GM19463 (cell line): ENCODE results near the gene GUK1.

Experiments used
- ATAC-seq: cut with Tn5 transposase; IDR thresholded peaks from one replicate; pipeline ENCODE4 v1.9.1; 2021; ENCODE audit warnings: mild to moderate bottlenecking, moderate library complexity; ENCODE audit not compliant: unreplicated experiment

Gene GUK1

GRCh38 chr1:228148935-228149405 lies 8.9 kb downstream of the GUK1 start:
- no peak for ATAC-seq

- no peak for ATAC-seq
These were observed 9.5 kb downstream of the GUK1 start, which contains the start of gene GJC2 for GRCh38 chr1:228149406-228150119. GJC2 (plus strand) TSS chr1:228149930; CDS start chr1:228157759, 7,829 bp downstream.

- ATAC-seq, result no peak
These were observed 10.0 kb downstream of the GUK1 start for GRCh38 chr1:228150120-228150460.

- no peak for ATAC-seq
These were observed 10.5 kb downstream of the GUK1 start for GRCh38 chr1:228150461-228151179.

- no peak for ATAC-seq
These were observed 11.3 kb downstream of the GUK1 start for GRCh38 chr1:228151180-228151925.

DNA sequence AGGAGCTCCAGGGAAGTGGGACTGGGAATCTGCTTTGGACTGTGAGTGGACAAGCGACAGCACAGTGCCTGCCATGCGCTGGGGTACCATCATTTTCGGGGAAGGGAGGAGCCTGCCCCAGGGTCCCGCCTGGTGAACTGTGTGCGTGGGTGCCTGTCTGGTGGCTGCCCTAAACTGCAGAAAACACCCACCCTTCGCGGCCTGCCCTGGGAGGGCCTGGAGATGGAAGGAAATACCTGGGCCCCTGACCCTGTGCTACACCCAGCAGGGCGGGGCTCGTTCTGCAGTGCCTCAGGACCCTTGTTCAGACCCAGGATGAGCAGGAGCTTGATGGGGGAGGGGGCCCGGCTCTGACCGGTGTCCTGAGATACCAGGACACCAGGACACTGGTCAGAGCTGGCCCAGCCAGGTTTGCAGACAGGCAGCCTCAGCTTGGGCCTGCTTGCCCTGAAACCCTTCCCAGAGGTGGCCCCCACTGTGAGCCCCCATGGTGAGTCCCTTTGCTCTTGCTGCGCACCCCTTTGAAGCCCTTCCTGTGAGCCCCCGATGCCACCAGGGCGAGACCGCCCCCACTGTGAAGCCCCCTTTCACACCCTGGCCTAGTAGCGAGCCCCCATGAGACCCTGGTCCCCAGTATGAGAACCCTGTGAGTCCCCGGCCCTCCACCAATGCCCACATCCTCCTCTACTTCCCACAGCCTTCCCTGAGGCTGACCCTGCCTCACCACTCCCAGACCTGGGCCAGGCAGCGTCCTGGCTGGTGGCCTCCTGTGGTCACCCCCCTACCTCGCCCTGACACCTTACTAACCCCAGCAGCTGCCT lies 12.2 kb downstream of the GUK1 start:
- no peak for ATAC-seq

DNA sequence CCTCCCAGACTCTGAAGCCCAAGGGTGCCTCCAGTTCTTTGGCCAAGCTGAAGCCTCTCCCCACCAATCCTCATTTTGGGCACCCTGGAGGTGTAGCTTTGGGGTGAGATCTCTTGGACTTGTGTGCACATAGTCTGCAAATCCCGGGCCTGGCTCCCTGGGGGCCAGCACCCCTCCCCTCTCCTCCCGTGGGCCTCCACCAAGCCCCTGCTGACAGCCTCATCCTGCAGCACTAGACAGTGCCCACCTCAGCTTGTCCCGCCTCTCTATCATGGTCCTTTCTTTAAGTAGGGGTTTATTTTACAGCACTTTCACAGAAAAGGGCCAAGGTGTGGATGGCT lies 12.8 kb downstream of the GUK1 start:
- ATAC-seq, result no peak

GRCh38 chr1:228154021-228154669 lies 14.1 kb downstream of the GUK1 start:
- no peak for ATAC-seq

DNA sequence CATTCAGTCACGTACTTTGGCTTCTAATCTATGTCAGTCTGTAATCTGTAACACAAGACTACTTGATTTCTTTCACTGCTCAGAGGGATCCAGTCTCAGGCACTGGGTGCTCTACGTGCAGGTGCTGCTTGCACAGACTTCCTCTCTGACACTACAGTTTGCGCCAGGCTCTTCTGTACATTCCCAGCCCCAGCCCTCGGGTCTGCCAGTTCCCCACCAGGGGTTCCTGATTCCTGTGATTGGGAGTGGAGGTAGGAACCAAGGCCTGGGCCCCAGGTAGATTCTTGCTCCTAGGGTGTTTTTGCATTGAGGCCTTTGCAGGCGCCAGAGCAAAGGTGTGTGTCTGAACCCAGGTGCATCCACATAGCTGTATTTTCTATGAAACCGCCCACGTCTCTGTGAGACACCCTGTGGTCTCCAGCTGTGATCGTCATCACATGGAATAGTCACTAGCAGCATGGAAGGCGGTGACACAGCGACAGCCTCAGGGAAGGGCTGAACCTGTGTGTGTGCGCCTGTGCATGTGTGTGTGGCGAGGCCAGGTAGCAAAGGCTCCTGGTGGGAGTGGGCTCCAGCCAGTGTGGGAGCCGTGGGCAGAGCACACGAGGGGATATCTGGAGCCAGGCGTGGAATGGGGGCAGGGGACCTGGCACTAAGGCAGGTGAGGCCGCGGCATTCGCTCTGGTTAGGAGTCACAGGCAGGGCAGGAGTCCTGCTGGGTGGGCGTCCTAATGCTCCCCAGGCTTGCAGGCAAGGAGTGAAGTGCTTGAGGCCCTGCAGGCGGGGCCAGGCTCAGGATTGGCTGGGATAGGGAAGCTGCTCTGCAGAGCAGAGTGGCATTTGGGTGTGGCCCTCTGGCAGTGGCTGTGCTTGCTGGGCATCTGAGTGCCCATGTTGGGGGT lies 14.8 kb downstream of the GUK1 start:
- no peak for ATAC-seq

GRCh38 chr1:228155596-228156514 lies 15.8 kb downstream of the GUK1 start:
- ATAC-seq, result no peak

GRCh38 chr1:228156515-228156881 lies 16.4 kb downstream of the GUK1 start:
- no peak for ATAC-seq

DNA sequence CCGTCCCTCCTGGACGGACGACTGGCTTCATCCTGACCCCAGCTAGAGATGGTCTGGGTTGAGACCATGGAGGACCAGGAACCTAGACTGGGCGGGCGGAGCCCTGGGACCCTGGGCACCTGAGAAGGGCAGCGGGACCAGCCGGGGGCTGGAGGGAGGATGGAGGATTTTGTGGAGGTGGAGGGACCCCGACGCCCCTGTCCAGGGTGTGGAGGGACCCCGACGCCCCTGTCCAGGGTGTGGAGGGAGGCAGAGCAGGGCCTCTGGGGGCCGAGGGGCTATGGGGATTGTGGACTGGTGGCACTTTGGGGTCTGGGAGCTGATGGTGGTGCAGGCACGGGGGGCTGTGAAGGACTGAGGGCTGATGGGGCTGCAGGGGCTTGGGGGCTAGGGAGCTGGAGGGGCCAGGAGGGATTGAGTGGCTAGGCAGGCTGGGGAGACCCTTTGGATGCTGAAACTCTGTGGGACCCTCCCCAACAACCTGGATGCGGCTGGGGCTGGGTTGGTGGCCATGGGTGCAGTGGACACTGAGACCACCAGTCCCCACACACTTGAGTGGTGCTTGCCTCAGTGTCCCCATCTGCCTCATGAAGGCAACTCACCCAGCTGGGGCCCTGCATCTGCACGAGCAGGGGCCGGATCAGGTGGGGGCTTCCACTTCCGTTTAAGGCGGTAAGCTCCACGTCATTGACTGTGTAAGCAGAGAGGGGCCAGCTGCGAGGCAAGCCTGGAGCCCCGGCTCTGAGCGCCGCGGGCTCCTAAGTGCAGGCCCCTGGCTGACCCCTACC lies 17.1 kb downstream of the GUK1 start:
- ATAC-seq, result no peak

- ATAC-seq, result no peak
These were observed 17.6 kb downstream of the GUK1 start for GRCh38 chr1:228157729-228158126.

- no peak for ATAC-seq
These were observed 18.3 kb downstream of the GUK1 start for GRCh38 chr1:228158151-228159007.

DNA sequence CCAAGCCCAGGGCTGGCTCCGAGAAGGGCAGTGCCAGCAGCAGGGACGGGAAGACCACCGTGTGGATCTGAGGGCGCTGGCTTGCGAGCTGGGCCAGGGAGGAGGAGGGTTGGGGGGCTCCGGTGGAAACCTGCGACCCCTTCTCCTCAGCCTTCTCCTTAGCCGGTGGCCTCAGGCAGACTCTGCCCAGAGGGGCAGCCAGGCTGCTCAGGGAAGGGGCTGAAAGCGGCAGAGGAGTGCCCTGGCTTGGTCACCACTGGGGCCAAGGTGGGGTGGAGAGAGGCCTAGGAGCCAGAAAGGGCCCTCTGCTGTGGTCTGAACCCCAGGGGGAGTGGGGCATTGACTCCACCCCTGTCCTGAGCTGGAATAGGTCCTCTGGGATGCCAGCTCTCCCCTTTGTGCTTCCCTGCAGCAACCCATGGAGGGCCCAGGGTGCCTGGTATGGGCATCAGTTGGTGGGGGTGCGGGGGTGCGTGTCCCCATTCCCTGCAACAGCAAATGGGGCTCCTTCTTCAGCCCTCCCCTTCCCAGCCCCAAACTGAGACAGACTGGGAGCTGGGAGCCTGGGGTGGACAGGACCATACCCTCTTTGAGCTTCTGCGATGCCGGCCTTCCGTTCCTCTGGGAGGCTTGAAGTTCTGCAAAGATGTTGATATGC lies 19.1 kb downstream of the GUK1 start:
- no peak for ATAC-seq

DNA sequence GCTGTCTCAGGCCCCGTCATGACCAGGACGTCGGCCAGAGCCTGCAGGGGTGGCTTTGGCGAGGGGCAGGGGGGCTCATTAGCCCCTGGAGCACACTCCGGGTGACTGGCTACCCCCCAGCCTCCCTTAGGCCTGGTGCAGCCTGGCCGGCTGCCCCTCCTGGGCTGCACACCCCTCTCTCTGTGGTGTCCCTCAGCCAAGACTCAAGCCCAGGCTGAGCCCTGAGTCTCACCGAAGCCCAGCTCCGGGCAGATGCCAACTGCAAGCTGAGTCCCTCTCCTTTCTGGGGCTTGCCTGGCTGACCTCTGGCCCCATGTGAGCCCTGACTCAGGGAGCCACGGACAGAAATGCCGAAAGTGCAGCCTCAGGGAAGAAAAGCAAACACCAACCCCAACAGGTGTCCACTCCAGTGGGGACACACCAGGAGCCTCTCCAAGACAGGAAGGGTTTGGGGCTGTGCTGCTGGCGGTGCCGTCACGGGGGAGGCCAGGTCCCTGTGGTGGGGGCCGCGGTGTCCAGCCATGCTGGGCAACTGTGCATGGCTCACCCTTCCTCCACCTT lies 20.2 kb downstream of the GUK1 start:
- ATAC-seq, result no peak
